SK-N-SH (cell line): ENCODE results near the gene ACTR3.

Experiments
- CTCF ChIP-seq: fragments of 200-600 bp; sonication (generic); IDR thresholded peaks from 2 replicates; pipeline ENCODE4 v1.6.1; 2017; ENCODE audit warnings: antibody characterized with exemption, mild to moderate bottlenecking, moderate library complexity
- ELF1 ChIP-seq: IDR thresholded peaks from 2 replicates; pipeline ENCODE4 v1.4.0; 2012
- EP300 ChIP-seq, 2 experiments: IDR thresholded peaks; 2 replicates each; pipeline versions ENCODE4 v1.4.0 to v1.6.1; 2012; ENCODE audit warnings: borderline replicate concordance in 1 of 2, low read depth in 1 of 2, low read length in 1 of 2
- GATA2 ChIP-seq: sonication (generic); formaldehyde crosslinking; IDR thresholded peaks from 2 replicates; pipeline ENCODE4 v1.5.0; 2020; ENCODE audit warnings: mild to moderate bottlenecking, missing genetic modification reagents
- JUND ChIP-seq: IDR thresholded peaks from 2 replicates; pipeline ENCODE4 v1.4.0; 2012
- MAX ChIP-seq: IDR thresholded peaks from 2 replicates; pipeline ENCODE4 v1.4.0; 2012; ENCODE audit warnings: low read depth
- MEF2A ChIP-seq: IDR thresholded peaks from 2 replicates; pipeline ENCODE4 v1.4.0; 2012; ENCODE audit warnings: low read depth, borderline replicate concordance
- POLR2AphosphoS5 ChIP-seq: IDR thresholded peaks from 2 replicates; pipeline ENCODE4 v1.6.1; 2012; ENCODE audit warnings: low read depth, low read length
- RCOR1 ChIP-seq: fragments of 150-350 bp; IDR thresholded peaks from 2 replicates; pipeline ENCODE4 v1.6.1; 2017; ENCODE audit warnings: antibody characterized with exemption, low read length
- TAF1 ChIP-seq: IDR thresholded peaks from 2 replicates; pipeline ENCODE4 v1.6.1; 2012; ENCODE audit warnings: low read depth, mild to moderate bottlenecking, low read length, moderate library complexity, borderline replicate concordance
- TCF12 ChIP-seq: IDR thresholded peaks from 2 replicates; pipeline ENCODE4 v1.4.0; 2012
- TF ChIP-seq, protein P1 (sequence below): fragments of 150-350 bp; IDR thresholded peaks from 2 replicates; pipeline ENCODE4 v1.6.1; 2017; ENCODE audit warnings: antibody characterized with exemption, low read length, low read depth, borderline replicate concordance

DNA sequence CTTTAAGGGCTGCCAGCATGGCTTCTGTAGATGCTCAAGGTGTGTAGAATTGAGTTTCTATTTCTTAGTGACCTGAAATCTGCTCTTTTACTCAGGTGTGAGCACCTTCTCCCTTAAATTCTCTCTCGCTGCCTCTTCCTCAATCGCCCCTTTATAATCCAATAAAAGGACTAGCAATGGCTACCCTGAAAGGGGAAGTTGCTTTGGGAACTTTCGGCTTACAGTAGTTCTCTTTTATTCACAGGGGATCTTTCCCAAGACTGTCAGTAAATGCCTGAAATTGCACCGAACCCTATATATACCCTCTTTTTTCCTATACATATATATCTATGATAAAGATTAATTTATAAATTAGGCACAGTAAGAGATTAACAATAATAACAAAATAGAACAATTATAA, 121.8 kb downstream of the ACTR3 start:
- no peak for TF ChIP-seq RCOR1
- no peak for TF ChIP-seq CTCF
- TF ChIP-seq MEF2A: no peak
- TF ChIP-seq ELF1: no peak
- no peak for TF ChIP-seq MAX
- TF ChIP-seq TAF1: no peak
- no peak for TF ChIP-seq POLR2AphosphoS5
- TF ChIP-seq EP300 (IDR thresholded peaks at IDR 0.05; ENCODE audit: borderline replicate concordance in 1 of 2, low read depth in 1 of 2, low read length in 1 of 2): no peak
- TF ChIP-seq GATA2 (CRISPR knock-in tag): no peak
- no peak for TF ChIP-seq JUND
- TF ChIP-seq, protein P1, sequence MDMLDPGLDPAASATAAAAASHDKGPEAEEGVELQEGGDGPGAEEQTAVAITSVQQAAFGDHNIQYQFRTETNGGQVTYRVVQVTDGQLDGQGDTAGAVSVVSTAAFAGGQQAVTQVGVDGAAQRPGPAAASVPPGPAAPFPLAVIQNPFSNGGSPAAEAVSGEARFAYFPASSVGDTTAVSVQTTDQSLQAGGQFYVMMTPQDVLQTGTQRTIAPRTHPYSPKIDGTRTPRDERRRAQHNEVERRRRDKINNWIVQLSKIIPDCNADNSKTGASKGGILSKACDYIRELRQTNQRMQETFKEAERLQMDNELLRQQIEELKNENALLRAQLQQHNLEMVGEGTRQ: no peak
- TF ChIP-seq TCF12: no peak
